ENCODE data around the gene FNDC1.

FNDC1 gene

GRCh38 chr6:159163901-159164370, 5.3 kb upstream of the FNDC1 start:
- no peak for DNase-seq

GRCh38 chr6:159168536-159169192, 536 bp upstream of the FNDC1 start:
- DNase-seq: no peak

GRCh38 chr6:159169557-159170332, 545 bp downstream of the FNDC1 start:
- DNase-seq: no peak

- DNase-seq: no peak
These were observed 1.1 kb downstream of the FNDC1 start for GRCh38 chr6:159170333-159170672.

- DNase-seq: no peak
These were observed 2.0 kb downstream of the FNDC1 start for GRCh38 chr6:159170999-159171712.

GRCh38 chr6:159172091-159172491, 2.9 kb downstream of the FNDC1 start:
- DNase-seq: no peak

GRCh38 chr6:159174263-159174969, 5.2 kb downstream of the FNDC1 start:
- DNase-seq: peak; percentile 17 to 42 (median 36)

GRCh38 chr6:159176913-159177312, 7.7 kb downstream of the FNDC1 start:
- no peak for DNase-seq

GRCh38 chr6:159178847-159179246, 9.6 kb downstream of the FNDC1 start:
- no peak for DNase-seq

GRCh38 chr6:159180001-159180400, 10.8 kb downstream of the FNDC1 start:
- no peak for DNase-seq

- no peak for DNase-seq
These were observed 12.7 kb downstream of the FNDC1 start for GRCh38 chr6:159181914-159182313.

GRCh38 chr6:159184559-159184958, 15.4 kb downstream of the FNDC1 start:
- DNase-seq: no peak

GRCh38 chr6:159190460-159190859, 21.3 kb downstream of the FNDC1 start:
- DNase-seq: no peak

- DNase-seq: no peak
These were observed 24.7 kb downstream of the FNDC1 start for GRCh38 chr6:159193923-159194322.

- DNase-seq: no peak
These were observed 25.2 kb downstream of the FNDC1 start for GRCh38 chr6:159194421-159194820.

- no peak for DNase-seq
These were observed 27.3 kb downstream of the FNDC1 start for GRCh38 chr6:159196430-159196975.

- no peak for DNase-seq
These were observed 28.1 kb downstream of the FNDC1 start for GRCh38 chr6:159197251-159197650.

- no peak for DNase-seq
These were observed 32.1 kb downstream of the FNDC1 start for GRCh38 chr6:159201336-159201735.

GRCh38 chr6:159203304-159204005, 34.3 kb downstream of the FNDC1 start:
- DNase-seq: no peak

- no peak for DNase-seq
These were observed 35.4 kb downstream of the FNDC1 start for GRCh38 chr6:159204605-159205004.

- no peak for DNase-seq
These were observed 42.8 kb downstream of the FNDC1 start for GRCh38 chr6:159212028-159212427.

Measured in activated naive CD4-positive, alpha-beta T cell (primary cell).